HepG2 (cell line): ENCODE data around the gene C1R. TPM values are rescaled to one million over a fixed set of nuclear protein-coding genes. Genes with fewer than 3 reads are reported as not detected.
A peak's percentile ranks its signal among the peaks of the same experiment; 100 is the strongest.

Source experiments
- ATAD3A ChIP-seq: sonication (generic); formaldehyde crosslinking; IDR thresholded peaks from 2 replicates; pipeline ENCODE4 v1.4.0; 2020; ENCODE audit warnings: missing genetic modification reagents
- MEIS1 ChIP-seq: sonication (generic); formaldehyde crosslinking; IDR thresholded peaks from 2 replicates; pipeline ENCODE4 v1.9.0; 2021; ENCODE audit warnings: mild to moderate bottlenecking, missing genetic modification reagents, moderate library complexity, borderline replicate concordance
- NFKB2 ChIP-seq: sonication (generic); formaldehyde crosslinking; IDR thresholded peaks from 2 replicates; pipeline ENCODE4 v1.4.0; 2020; ENCODE audit warnings: missing genetic modification reagents, borderline replicate concordance
- RBAK ChIP-seq: sonication (generic); formaldehyde crosslinking; IDR thresholded peaks from 2 replicates; pipeline ENCODE4 v1.5.1; 2020; ENCODE audit warnings: mild to moderate bottlenecking, missing genetic modification reagents
- RBM39 ChIP-seq: fragments of 200-400 bp; formaldehyde crosslinking; IDR thresholded peaks from one replicate; pipeline ENCODE4 v1.6.1; 2018; ENCODE audit warnings: antibody characterized with exemption, mild to moderate bottlenecking, low read depth, low read length; ENCODE audit not compliant: poor library complexity, severe bottlenecking
- ZFP82 ChIP-seq: sonication (generic); formaldehyde crosslinking; IDR thresholded peaks from 2 replicates; pipeline ENCODE4 v1.5.1; 2020; ENCODE audit warnings: mild to moderate bottlenecking, missing genetic modification reagents, borderline replicate concordance
- ZNF501 ChIP-seq: sonication (generic); formaldehyde crosslinking; IDR thresholded peaks from 2 replicates; pipeline ENCODE4 v1.5.1; 2020; ENCODE audit warnings: mild to moderate bottlenecking, moderate library complexity, missing genetic modification reagents
- ZNF709 ChIP-seq: sonication (generic); formaldehyde crosslinking; IDR thresholded peaks from 2 replicates; pipeline ENCODE4 v1.5.0; 2020; ENCODE audit warnings: mild to moderate bottlenecking, missing genetic modification reagents
- ZNF776 ChIP-seq: sonication (generic); formaldehyde crosslinking; IDR thresholded peaks from 2 replicates; pipeline ENCODE4 v1.4.0; 2020; ENCODE audit warnings: mild to moderate bottlenecking, missing genetic modification reagents
- ZNF780A ChIP-seq: sonication (generic); formaldehyde crosslinking; IDR thresholded peaks from 2 replicates; pipeline ENCODE4 v1.8.0; 2022; ENCODE audit warnings: mild to moderate bottlenecking, missing genetic modification reagents, moderate library complexity
- ZSCAN22 ChIP-seq: sonication (generic); formaldehyde crosslinking; IDR thresholded peaks from 2 replicates; pipeline ENCODE4 v1.4.0; 2020; ENCODE audit warnings: mild to moderate bottlenecking, missing genetic modification reagents
- polyA plus RNA-seq, 8 experiments: library from polyadenylated mRNA; depleted of rRNA in 3 of 8; stranded (reverse) in 7 of 8; unstranded in 1 of 8; fragments of >200 nt; fragmentation: Illumina TruSeq in 4 of 8; extraction: Trizol in 4 of 8; gene quantifications; 2 replicates each; pipeline versions ENCODE4 v1.2.1 to v1.2.3, GENCODE V29; 2011 to 2016; ENCODE audit warnings: low read depth in 4 of 8, missing spikeins in 1 of 8, mixed read lengths in 1 of 8; ENCODE audit not compliant: insufficient read depth in 1 of 8
- total RNA-seq, 5 experiments: library from RNA; depleted of rRNA; stranded (reverse); fragments of >200 nt; fragmentation: Illumina TruSeq; extraction: Trizol; gene quantifications; 2 replicates each; pipeline ENCODE4 v1.2.3, GENCODE V29; 2016; ENCODE audit warnings: low read depth in 1 of 5
- TF ChIP-seq, protein P1 (sequence below): sonication (generic); formaldehyde crosslinking; IDR thresholded peaks from 2 replicates; pipeline ENCODE4 v1.5.0; 2020; ENCODE audit warnings: mild to moderate bottlenecking, missing genetic modification reagents, moderate library complexity
- TF ChIP-seq, protein P2 (sequence below): sonication (generic); formaldehyde crosslinking; IDR thresholded peaks from 2 replicates; pipeline ENCODE4 v1.8.1; 2023; ENCODE audit warnings: mild to moderate bottlenecking, missing genetic modification reagents, borderline replicate concordance
- TF ChIP-seq, protein P3 (sequence below), 2 experiments: sonication (generic) in 1 of 2; formaldehyde crosslinking in 1 of 2; IDR thresholded peaks; 2 replicates each; pipeline versions ENCODE4 v1.5.1 to v1.6.1; 2011 to 2020; ENCODE audit warnings: borderline replicate concordance in 1 of 2, low read depth in 1 of 2, low read length in 1 of 2, mild to moderate bottlenecking in 1 of 2, missing genetic modification reagents in 1 of 2, moderate library complexity in 1 of 2
- TF ChIP-seq, protein P4 (sequence below): sonication (generic); formaldehyde crosslinking; IDR thresholded peaks from 2 replicates; pipeline ENCODE4 v1.8.0; 2022; ENCODE audit warnings: missing genetic modification reagents, mild to moderate bottlenecking, borderline replicate concordance
- TF ChIP-seq, protein P5 (sequence below): sonication (generic); formaldehyde crosslinking; IDR thresholded peaks from 2 replicates; pipeline ENCODE4 v1.8.1; 2023; ENCODE audit warnings: mild to moderate bottlenecking, moderate library complexity, missing genetic modification reagents
- TF ChIP-seq, protein P6 (sequence below): sonication (generic); formaldehyde crosslinking; IDR thresholded peaks from 2 replicates; pipeline ENCODE4 v1.8.1; 2022; ENCODE audit warnings: mild to moderate bottlenecking, missing genetic modification reagents
- TF ChIP-seq, protein P7 (sequence below): sonication (generic); formaldehyde crosslinking; IDR thresholded peaks from 2 replicates; pipeline ENCODE4 v1.9.0; 2021; ENCODE audit warnings: missing genetic modification reagents, mild to moderate bottlenecking, borderline replicate concordance

The C1R gene
- total and polyA plus RNA-seq, 2 of the 13 experiments (the other 11 are each of a cell fraction or from before 2014, with no cell fraction given), result 3.5 to 6.5 TPM

DNA sequence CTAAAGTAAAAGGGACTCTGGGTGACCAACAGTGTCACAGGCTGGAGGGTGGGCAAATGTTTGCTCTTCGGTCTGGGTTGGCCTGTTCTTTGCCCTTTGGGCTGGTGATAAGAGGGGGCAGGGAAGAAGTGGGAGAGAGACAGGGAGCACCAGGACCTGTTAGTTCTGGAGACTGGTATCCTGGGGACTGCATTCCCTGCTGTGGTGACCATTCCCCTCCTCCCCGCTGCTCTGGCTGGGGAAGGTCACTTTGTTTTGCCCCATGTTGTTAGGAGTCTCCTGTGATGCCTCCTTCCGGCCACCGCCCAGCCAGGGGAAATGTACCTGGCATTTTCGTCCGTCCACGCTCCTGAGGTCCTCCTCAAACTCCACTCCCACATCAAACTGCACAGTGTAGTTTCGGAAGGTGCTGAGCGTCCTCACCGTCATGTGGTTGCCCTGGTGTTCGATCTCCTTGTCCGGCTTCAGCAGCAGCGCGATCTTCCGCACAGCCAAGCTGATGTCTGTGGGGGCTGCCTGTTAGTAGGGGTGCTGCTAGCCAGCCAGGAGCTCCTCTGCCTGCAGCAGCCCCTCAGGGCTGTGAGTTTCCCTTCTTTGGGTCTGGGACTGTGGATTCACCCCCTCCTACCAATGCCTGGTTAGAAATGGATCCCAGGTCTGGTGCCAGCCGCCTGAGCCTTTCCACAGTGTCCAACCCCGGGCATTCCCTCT is 35.8 kb upstream of the C1R start (continued):
- TF ChIP-seq, protein P1, sequence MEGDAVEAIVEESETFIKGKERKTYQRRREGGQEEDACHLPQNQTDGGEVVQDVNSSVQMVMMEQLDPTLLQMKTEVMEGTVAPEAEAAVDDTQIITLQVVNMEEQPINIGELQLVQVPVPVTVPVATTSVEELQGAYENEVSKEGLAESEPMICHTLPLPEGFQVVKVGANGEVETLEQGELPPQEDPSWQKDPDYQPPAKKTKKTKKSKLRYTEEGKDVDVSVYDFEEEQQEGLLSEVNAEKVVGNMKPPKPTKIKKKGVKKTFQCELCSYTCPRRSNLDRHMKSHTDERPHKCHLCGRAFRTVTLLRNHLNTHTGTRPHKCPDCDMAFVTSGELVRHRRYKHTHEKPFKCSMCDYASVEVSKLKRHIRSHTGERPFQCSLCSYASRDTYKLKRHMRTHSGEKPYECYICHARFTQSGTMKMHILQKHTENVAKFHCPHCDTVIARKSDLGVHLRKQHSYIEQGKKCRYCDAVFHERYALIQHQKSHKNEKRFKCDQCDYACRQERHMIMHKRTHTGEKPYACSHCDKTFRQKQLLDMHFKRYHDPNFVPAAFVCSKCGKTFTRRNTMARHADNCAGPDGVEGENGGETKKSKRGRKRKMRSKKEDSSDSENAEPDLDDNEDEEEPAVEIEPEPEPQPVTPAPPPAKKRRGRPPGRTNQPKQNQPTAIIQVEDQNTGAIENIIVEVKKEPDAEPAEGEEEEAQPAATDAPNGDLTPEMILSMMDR (CRISPR knock-in tag), result no peak
- TF ChIP-seq ATAD3A, result no peak
- 0 out of 2 replicates have a peak, but pooled peaks have one; percentile 33 for TF ChIP-seq ZNF501 (CRISPR knock-in tag)
- TF ChIP-seq NFKB2 (CRISPR knock-in tag), result peak; percentile 62; the same call in 1 of the 2 replicates
- TF ChIP-seq, protein P2, sequence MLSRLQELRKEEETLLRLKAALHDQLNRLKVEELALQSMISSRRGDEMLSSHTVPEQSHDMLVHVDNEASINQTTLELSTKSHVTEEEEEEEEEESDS (CRISPR knock-in tag), result no peak
- 0 out of 2 replicates have a peak, but pooled peaks have one; percentile 32 for TF ChIP-seq RBAK
- no peak for TF ChIP-seq ZFP82 (CRISPR knock-in tag)
- TF ChIP-seq ZSCAN22 (CRISPR knock-in tag), result no peak
- no peak for TF ChIP-seq RBM39
- TF ChIP-seq ZNF776 (CRISPR knock-in tag), result no peak
- TF ChIP-seq, protein P3, sequence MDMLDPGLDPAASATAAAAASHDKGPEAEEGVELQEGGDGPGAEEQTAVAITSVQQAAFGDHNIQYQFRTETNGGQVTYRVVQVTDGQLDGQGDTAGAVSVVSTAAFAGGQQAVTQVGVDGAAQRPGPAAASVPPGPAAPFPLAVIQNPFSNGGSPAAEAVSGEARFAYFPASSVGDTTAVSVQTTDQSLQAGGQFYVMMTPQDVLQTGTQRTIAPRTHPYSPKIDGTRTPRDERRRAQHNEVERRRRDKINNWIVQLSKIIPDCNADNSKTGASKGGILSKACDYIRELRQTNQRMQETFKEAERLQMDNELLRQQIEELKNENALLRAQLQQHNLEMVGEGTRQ (IDR thresholded peaks at IDR 0.05; ENCODE audit: low read depth, low read length), result no peak
- TF ChIP-seq, protein P3 (CRISPR knock-in tag; IDR thresholded peaks at IDR 0.05; ENCODE audit: borderline replicate concordance), result no peak
- TF ChIP-seq MEIS1 (CRISPR knock-in tag), result peak; percentile 27; the same call in 1 of the 2 replicates
- TF ChIP-seq, protein P4, sequence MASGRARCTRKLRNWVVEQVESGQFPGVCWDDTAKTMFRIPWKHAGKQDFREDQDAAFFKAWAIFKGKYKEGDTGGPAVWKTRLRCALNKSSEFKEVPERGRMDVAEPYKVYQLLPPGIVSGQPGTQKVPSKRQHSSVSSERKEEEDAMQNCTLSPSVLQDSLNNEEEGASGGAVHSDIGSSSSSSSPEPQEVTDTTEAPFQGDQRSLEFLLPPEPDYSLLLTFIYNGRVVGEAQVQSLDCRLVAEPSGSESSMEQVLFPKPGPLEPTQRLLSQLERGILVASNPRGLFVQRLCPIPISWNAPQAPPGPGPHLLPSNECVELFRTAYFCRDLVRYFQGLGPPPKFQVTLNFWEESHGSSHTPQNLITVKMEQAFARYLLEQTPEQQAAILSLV (CRISPR knock-in tag), result peak; percentile 50; the same call in 1 of the 2 replicates
- peak; percentile 32; the same call in 1 of the 2 replicates for TF ChIP-seq ZNF780A (CRISPR knock-in tag)
- TF ChIP-seq, protein P5, sequence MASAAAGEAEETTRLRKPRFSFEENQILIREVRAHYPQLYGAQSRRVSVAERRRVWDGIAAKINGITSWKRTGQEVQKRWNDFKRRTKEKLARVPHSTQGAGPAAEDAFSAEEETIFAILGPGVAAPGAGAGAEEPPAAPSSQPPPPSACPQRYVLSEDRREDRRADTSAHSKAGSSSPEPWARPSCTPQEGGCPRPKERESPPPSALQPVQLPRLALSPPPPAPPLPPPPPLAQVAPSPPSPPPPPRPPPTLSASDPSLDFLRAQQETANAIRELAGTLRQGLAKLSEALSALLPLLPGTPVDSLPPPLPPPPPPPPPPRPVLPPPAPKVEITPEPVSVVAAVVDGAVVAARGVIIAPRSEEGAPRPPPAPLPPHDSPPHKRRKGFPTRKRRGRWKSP (CRISPR knock-in tag), result no peak
- TF ChIP-seq, protein P6, sequence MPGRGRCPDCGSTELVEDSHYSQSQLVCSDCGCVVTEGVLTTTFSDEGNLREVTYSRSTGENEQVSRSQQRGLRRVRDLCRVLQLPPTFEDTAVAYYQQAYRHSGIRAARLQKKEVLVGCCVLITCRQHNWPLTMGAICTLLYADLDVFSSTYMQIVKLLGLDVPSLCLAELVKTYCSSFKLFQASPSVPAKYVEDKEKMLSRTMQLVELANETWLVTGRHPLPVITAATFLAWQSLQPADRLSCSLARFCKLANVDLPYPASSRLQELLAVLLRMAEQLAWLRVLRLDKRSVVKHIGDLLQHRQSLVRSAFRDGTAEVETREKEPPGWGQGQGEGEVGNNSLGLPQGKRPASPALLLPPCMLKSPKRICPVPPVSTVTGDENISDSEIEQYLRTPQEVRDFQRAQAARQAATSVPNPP, result 0 out of 2 replicates have a peak, but pooled peaks have one; percentile 34
- TF ChIP-seq, protein P7, sequence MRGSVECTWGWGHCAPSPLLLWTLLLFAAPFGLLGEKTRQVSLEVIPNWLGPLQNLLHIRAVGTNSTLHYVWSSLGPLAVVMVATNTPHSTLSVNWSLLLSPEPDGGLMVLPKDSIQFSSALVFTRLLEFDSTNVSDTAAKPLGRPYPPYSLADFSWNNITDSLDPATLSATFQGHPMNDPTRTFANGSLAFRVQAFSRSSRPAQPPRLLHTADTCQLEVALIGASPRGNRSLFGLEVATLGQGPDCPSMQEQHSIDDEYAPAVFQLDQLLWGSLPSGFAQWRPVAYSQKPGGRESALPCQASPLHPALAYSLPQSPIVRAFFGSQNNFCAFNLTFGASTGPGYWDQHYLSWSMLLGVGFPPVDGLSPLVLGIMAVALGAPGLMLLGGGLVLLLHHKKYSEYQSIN (CRISPR knock-in tag), result no peak
- no peak for TF ChIP-seq ZNF709 (CRISPR knock-in tag)
